Astrocyte of the spinal cord (primary cell): ENCODE data around the gene CD79A.
"Not testable (repeated sequence)": the region's sequence is repeated elsewhere in the genome, so short reads cannot be mapped to it uniquely, and the experiment has no call there.

Experiments
- DNase-seq: peaks from one replicate; pipeline ENCODE4 v3.0.0; 2011; ENCODE audit warnings: low read depth, low spot score
- H3K4me3 ChIP-seq: 2 replicates; pipeline ENCODE4 v1.5.1; 2011; ENCODE audit warnings: low read depth, mild to moderate bottlenecking, low read length, moderate library complexity
- CTCF ChIP-seq: IDR thresholded peaks from 2 replicates; pipeline ENCODE4 v1.5.1; 2012; ENCODE audit warnings: low read depth, mild to moderate bottlenecking, low read length, inconsistent platforms
- in situ Hi-C: cut with HindIII; loops from 2 replicates; pipeline ENCODE4 v1.10.0; 2017; ENCODE audit warnings: low sequenced_read_pairs

CD79A gene

GRCh38 chr19:41872775-41873647 lies 4.1 kb upstream of the CD79A start:
- in situ Hi-C loops = no loop called here
- peak; percentile 64 for DNase-seq
- peak; percentile 82 for TF ChIP-seq CTCF
- H3K4me3 ChIP-seq = no peak overlapping the region

GRCh38 chr19:41875973-41876372 lies 1.1 kb upstream of the CD79A start:
- DNase-seq, H3K4me3 ChIP-seq, in situ Hi-C loops: not testable (repeated sequence)

GRCh38 chr19:41877916-41878905 lies 1.1 kb downstream of the CD79A start:
- DNase-seq = no peak
- TF ChIP-seq CTCF = no peak
- H3K4me3 ChIP-seq = no peak overlapping the region
- in situ Hi-C loops = no loop called here

GRCh38 chr19:41879080-41879479 lies 2.0 kb downstream of the CD79A start:
- in situ Hi-C loops = no loop called here
- no peak overlapping the region for H3K4me3 ChIP-seq
- no peak for TF ChIP-seq CTCF
- no peak for DNase-seq

GRCh38 chr19:41879670-41880328 lies 2.7 kb downstream of the CD79A start:
- in situ Hi-C loops = no loop called here

GRCh38 chr19:41880329-41880708 lies 3.2 kb downstream of the CD79A start:
- no peak overlapping the region for H3K4me3 ChIP-seq
- in situ Hi-C loops = no loop called here
- no peak for TF ChIP-seq CTCF
- DNase-seq = no peak

More at GRCh38 chr19:41879670-41880328, 2.7 kb downstream of the CD79A start:
- no peak overlapping the region for H3K4me3 ChIP-seq
- no peak for DNase-seq
- TF ChIP-seq CTCF = no peak
